Psoas muscle (tissue), 8 donors: ENCODE data around the gene BLVRA. TPM values are rescaled to one million over a fixed set of nuclear protein-coding genes. Genes with fewer than 3 reads are reported as not detected.

Experiments used
- ATAC-seq, 4 donors: fragments of 200-7000 bp; cut with Tn5 transposase; one replicate each; pipeline ENCODE4 v1.9.1; 2020; ENCODE audit warnings: moderate library complexity in 3 of 4, mild to moderate bottlenecking in 2 of 4
- DNase-seq, 2 donors: peaks; one replicate each; pipeline ENCODE4 v3.0.0-alpha.2; 2020
- H3K27ac ChIP-seq: fragments of 200-600 bp; one replicate; pipeline ENCODE4 v1.8.0; 2022
- H3K27me3 ChIP-seq, 3 donors: fragments of 200-600 bp in 1 of 3; one replicate each; pipeline versions ENCODE4 v1.6.1 to v1.8.0; 2013 to 2022; ENCODE audit warnings: low read length in 2 of 3, mild to moderate bottlenecking in 2 of 3, moderate library complexity in 1 of 3; ENCODE audit not compliant: insufficient read depth in 3 of 3
- H3K36me3 ChIP-seq, 2 donors: fragments of 200-600 bp in 1 of 2; one replicate each; pipeline versions ENCODE4 v1.6.1 to v1.8.0; 2013 to 2022; ENCODE audit warnings: low read depth in 1 of 2, mild to moderate bottlenecking in 1 of 2, moderate library complexity in 1 of 2; ENCODE audit not compliant: insufficient read depth in 1 of 2
- H3K4me1 ChIP-seq: fragments of 200-600 bp; one replicate; pipeline ENCODE4 v1.8.0; 2022
- H3K4me3 ChIP-seq: fragments of 200-600 bp; one replicate; pipeline ENCODE4 v1.8.0; 2022; ENCODE audit warnings: mild to moderate bottlenecking
- H3K9me3 ChIP-seq: fragments of 200-600 bp; one replicate; pipeline ENCODE4 v1.8.0; 2022
- WGBS, 3 donors: extraction: QIAGEN DNeasy Blood & Tissue Kit; methylation state at CpG; one replicate each; pipeline versions ENCODE4 v1.1.6 to v1.1.7; 2013; 5-methylcytosine and 5-hydroxymethylcytosine counted together
- intact Hi-C, 2 donors: fragments of 100-400 bp; cut with DNase I; formaldehyde crosslinking; loops; one replicate each; pipeline versions ENCODE4 v1.11.0 to v1.14.2; 2022
- polyA plus RNA-seq, 3 donors: library from polyadenylated mRNA; stranded (reverse); fragments of 200-250 nt; gene quantifications; one replicate each; pipeline ENCODE4 v1.2.3, GENCODE V29; 2013
- total RNA-seq, 4 donors: library from RNA; stranded (reverse); fragmentation: NEBNext Ultra II Directional in 2 of 4; extraction: Animal tissue kit (Norgen Biotek cat#: 25700) in 2 of 4; gene quantifications; one replicate each; pipeline versions ENCODE4 v1.2.1 to v1.2.4, GENCODE V29; 2021 to 2023
- TF ChIP-seq, protein P1 (sequence below): fragments of 200-600 bp; IDR thresholded peaks from one replicate; pipeline ENCODE4 v1.8.0; 2022; ENCODE audit warnings: antibody characterized with exemption
- donor health status: healthy with polysubstance abuse.
- donor health status: DM: no; HTN: no; CAD: no; lungs with moderate emphysema.
- donor health status: Bipolar disorder and iron deficiency.
- donor health status: healthy.
- donor health status: DM: yes; HTN: yes; CAD: no.
- donor health status: DM: no; HTN: no; CAD: no.
- donor health status: DM: no; HTN: no; CAD: no.
- donor health status: DM: yes; HTN: yes; CAD: no.

BLVRA gene
- total and polyA plus RNA-seq, 7 donors, result 35.8 to 52.9 (median 41.9) TPM

DNA sequence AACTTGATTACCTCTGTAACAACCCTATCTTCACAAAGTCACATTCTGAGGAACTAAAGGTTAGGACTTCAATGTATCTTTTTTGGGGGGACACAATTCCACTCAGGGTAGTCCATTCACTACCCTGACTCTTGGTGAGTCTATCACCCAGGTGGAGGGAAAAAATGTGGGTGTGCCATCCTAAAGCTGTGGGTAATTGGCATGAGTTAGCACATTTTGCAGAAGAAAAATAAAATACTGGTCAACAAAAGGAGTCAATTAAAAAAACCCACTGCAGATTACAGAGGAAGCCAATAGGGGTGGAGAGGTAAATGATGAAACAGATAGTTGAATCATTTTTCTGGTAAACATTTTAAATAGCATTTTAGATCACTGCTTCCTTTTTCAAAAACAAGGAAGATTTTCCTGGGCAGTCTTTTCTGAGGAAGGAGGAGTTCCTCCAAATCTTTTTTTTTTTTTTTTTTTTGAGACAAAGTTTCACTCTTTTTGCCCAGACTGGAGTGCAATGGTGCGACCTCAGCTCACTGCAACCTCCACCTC, 5.1 kb upstream of the BLVRA start:
- H3K36me3 ChIP-seq, result no peaks in the 10 kb centered on the region
- intact Hi-C loops, result loop anchor here in 1 of 2 donors (10.0 kb wide), 1 partner anchor 81 kb away; no protein-coding TSS in a partner anchor

DNA sequence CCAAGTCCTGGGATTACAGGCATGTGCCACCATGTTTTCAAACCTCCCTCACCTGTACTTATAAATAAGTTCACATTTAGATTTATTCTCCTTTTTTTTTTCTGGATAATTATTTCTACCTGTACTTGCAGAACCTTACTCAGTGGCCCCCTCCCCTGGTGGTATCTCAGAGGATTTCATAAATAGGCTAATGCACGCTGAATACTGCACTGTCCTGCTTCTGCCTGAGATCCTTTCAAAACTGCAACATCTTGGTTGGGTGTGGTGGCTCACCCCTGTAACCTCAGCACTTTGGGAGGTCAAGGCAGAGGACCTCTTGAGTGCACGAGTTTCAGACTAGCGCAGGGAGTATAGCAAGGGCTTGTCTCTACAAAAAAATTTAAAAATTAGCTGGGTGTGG, 4.6 kb upstream of the BLVRA start:
- Histone ChIP-seq H3K27ac (no peak overlapping the region), H3K4me1 (peaks cover 4% of the 10 kb centered on the region), H3K36me3 (no peaks in the 10 kb centered on the region), H3K27me3 (no peaks in the 10 kb centered on the region), H3K4me3 (no peak overlapping the region), H3K9me3 (no peaks in the 10 kb centered on the region)
- intact Hi-C loops, result loop anchor here in 1 of 2 donors (10.0 kb wide), 1 partner anchor 81 kb away; no protein-coding TSS in a partner anchor
- 86 to 94% (median 92%) methylated on average over 3 of the region's 3 CpGs for WGBS, 3 donors
- TF ChIP-seq, protein P1, sequence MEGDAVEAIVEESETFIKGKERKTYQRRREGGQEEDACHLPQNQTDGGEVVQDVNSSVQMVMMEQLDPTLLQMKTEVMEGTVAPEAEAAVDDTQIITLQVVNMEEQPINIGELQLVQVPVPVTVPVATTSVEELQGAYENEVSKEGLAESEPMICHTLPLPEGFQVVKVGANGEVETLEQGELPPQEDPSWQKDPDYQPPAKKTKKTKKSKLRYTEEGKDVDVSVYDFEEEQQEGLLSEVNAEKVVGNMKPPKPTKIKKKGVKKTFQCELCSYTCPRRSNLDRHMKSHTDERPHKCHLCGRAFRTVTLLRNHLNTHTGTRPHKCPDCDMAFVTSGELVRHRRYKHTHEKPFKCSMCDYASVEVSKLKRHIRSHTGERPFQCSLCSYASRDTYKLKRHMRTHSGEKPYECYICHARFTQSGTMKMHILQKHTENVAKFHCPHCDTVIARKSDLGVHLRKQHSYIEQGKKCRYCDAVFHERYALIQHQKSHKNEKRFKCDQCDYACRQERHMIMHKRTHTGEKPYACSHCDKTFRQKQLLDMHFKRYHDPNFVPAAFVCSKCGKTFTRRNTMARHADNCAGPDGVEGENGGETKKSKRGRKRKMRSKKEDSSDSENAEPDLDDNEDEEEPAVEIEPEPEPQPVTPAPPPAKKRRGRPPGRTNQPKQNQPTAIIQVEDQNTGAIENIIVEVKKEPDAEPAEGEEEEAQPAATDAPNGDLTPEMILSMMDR, result no peak
- ATAC-seq (no peak), DNase-seq (no peak)

More for the DNA sequence above, 5.1 kb upstream of the BLVRA start:
- no peak overlapping the region for H3K4me3 ChIP-seq
- no peak for ATAC-seq
- H3K27ac ChIP-seq, result no peak overlapping the region
- DNase-seq, result no peak
- H3K27me3 ChIP-seq, result no peaks in the 10 kb centered on the region
- peaks cover 4% of the 10 kb centered on the region for H3K4me1 ChIP-seq
- no peaks in the 10 kb centered on the region for H3K9me3 ChIP-seq
- 80 to 100% (median 100%) methylated on average over 1 of the region's 1 CpG for WGBS, 3 donors
- TF ChIP-seq, protein P1, result no peak

DNA sequence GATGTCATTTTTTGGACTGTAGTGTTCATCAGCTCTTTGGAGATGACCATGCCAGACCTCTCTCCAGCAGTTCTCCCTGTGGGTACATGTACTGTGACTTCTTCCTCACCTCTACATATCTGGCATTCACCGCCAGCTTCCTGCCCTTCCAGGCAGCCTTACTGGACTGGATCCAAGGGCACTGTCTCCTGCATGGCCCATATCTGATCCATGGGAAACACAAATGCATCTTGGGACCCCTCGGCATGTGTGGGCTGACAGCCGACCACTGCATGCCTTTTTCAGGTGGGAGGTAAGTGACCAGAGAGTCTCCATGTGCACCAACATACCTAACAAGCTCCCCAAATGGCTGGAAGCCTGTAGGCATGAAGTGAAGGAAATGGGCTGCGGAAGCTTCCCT, 3.9 kb upstream of the BLVRA start:
- H3K4me3 ChIP-seq, result no peak overlapping the region
- TF ChIP-seq, protein P1, result no peak
- no peak overlapping the region for H3K27ac ChIP-seq
- WGBS, 3 donors, result 78 to 86% (median 81%) methylated on average over 4 of the region's 4 CpGs
- no peaks in the 10 kb centered on the region for H3K9me3 ChIP-seq
- DNase-seq (no peak), ATAC-seq (no peak)
- intact Hi-C loops, result loop anchor here in 1 of 2 donors (10.0 kb wide), 1 partner anchor 80 kb away; no protein-coding TSS in a partner anchor
- H3K36me3 ChIP-seq, result no peaks in the 10 kb centered on the region
- peaks cover 8% of the 10 kb centered on the region for H3K4me1 ChIP-seq
- no peaks in the 10 kb centered on the region for H3K27me3 ChIP-seq

DNA sequence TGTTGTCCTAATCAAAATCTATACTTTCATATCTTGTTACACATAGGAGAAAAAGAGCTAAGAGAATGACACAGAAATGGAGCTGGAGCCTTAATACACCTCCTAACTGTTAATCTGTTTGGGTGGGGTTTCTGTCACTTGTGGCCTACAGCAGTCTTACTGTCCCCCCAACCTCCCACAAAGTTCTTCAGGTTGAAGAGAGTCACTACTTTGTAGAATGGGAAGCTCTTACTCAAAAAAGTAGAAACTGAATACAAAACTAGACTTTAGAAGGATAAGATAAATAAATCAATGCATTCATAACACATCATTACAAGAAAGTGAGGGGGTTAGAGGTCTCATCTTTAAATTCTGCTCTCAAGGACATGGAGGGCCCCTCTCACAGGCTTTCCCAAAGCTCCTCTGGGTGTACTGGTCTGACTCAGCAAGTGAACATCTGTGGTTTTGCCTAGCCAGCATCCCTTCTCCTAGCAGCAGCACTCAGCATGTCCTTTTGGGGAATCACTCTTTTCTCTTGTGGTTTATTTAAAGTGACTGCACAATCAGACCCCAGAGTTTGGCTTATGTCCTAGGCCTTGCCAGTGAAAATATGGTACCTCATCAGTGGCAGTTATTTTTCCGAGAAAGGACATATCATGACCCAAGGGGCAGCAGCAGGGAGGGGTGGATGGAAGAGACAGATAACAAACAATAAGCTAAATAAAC, 2.0 kb upstream of the BLVRA start:
- Histone ChIP-seq H3K27ac (no peak overlapping the region), H3K9me3 (no peaks in the 10 kb centered on the region), H3K4me3 (no peak overlapping the region), H3K4me1 (peaks cover 5% of the 10 kb centered on the region), H3K27me3 (no peaks in the 10 kb centered on the region), H3K36me3 (no peaks in the 10 kb centered on the region)
- intact Hi-C loops, result loop anchor here in 1 of 2 donors (10.0 kb wide), 1 partner anchor 78 kb away; no protein-coding TSS in a partner anchor
- DNase-seq, result no peak
- TF ChIP-seq, protein P1, result no peak
- WGBS, 3 donors, result 87 to 96% (median 90%) methylated on average over 1 of the region's 1 CpG
- ATAC-seq, result no peak
